ENCODE measurements around the gene RGS12. TPM values are rescaled to one million over a fixed set of nuclear protein-coding genes. Genes with fewer than 3 reads are reported as not detected.
A peak's percentile ranks its signal among the peaks of the same experiment; 100 is the strongest.

RGS12 gene
- total RNA-seq, 1 experiment from 2014 or later = 16.9 TPM

DNA sequence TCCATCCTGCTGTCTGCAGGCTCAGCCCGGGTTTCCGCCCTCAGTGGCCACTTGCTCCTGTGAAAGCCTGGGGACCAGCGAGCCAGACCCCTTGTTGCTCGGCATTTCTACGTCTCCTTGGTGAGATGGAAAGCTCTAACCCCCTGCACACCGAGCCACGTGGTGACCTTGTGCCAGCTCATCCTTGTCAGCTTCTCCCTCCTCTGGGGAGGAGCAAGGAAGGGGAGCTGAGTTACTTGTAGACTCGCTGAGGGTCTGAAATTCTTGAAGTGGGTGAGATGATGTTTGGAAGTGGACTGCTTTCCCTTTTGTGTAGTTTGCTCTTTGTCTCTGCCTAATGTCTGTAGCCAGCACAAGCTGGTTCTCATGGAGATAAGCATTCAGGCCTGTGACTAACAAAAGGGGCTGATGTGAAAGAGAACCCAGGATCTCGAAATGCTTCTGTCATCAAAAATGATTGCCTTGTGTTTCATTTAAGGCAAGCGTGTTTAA, 29.3 kb downstream of the RGS12 start:
- H2BK15ac ChIP-seq (ENCODE audit: low read depth, low read length) = no peak overlapping the region
- no peak overlapping the region for H3K4me2 ChIP-seq (ENCODE audit: insufficient read depth, insufficient read length, low read length)
- no peaks in the 10 kb centered on the region for H3K79me1 ChIP-seq (ENCODE audit: insufficient read depth, low read depth, low read length, poor library complexity, severe bottlenecking)
- H2BK20ac ChIP-seq (ENCODE audit: low read depth, low read length, poor library complexity, severe bottlenecking) = no peak overlapping the region
- no peak for TF ChIP-seq CTCF (conservative IDR thresholded peaks at IDR 0.05)
- H4K91ac ChIP-seq (ENCODE audit: insufficient read length, low read depth, low read length) = no peak overlapping the region
- H2BK5ac ChIP-seq (ENCODE audit: insufficient read length, low read length) = peak overlapping the region; percentile 5
- H4K8ac ChIP-seq (replicated peaks; ENCODE audit: insufficient read length, low read depth, low read length) = no peak overlapping the region
- no peak overlapping the region for H2AFZ ChIP-seq (ENCODE audit: low read length)
- no peak overlapping the region for H3K9ac ChIP-seq (ENCODE audit: extremely low read depth, insufficient read length, low read length)
- no peaks in the 10 kb centered on the region for H4K20me1 ChIP-seq (ENCODE audit: control insufficient read depth, insufficient read depth, insufficient read length)
- H3K56ac ChIP-seq (ENCODE audit: insufficient read length, low read depth, low read length) = no peak overlapping the region
- no peak overlapping the region for H2AK5ac ChIP-seq (ENCODE audit: insufficient read length, low read length)
- H3K14ac ChIP-seq (ENCODE audit: insufficient read depth, low read length) = peak overlapping the region; percentile 85; the same call in 1 of the 2 replicates
- H3K27me3 Mint-ChIP-seq (ENCODE audit: low read depth) = no peaks in the 10 kb centered on the region; the same call in none of the 2 replicates
- H3K4me1 Mint-ChIP-seq = peaks cover 14 to 26% of the 10 kb centered on the region in 2 experiments
- no peaks in the 10 kb centered on the region; the same call in 1 of the 2 replicates for H3K27me3 ChIP-seq (ENCODE audit: insufficient read depth, low read length)
- peak overlapping the region; percentile 41 to 76 (median 45); a peak in 5 of 7 replicates for H3K27ac Mint-ChIP-seq
- WGBS (ENCODE audit: extremely low coverage, insufficient read length, low lambda C conversion rate) = no CpG with 5 or more reads among the region's 10 CpGs
- no peak for DNase-seq
- peaks cover 2 to 10% (median 2%) of the 10 kb centered on the region in 3 experiments; a peak in 4 of 7 replicates for H3K36me3 Mint-ChIP-seq (ENCODE audit: insufficient read depth in 1 of 3, low read depth in 3 of 3)
- H4K5ac ChIP-seq (ENCODE audit: insufficient read length, low read depth, low read length) = no peak overlapping the region
- H3T11ph ChIP-seq (ENCODE audit: low read length) = no peak overlapping the region
- no peaks in the 10 kb centered on the region for H3K23me2 ChIP-seq (ENCODE audit: insufficient read length, low read depth, low read length, poor library complexity, severe bottlenecking)
- H2BK120ac ChIP-seq (ENCODE audit: low read depth, low read length, poor library complexity, severe bottlenecking) = no peak overlapping the region
- H3K79me2 ChIP-seq (ENCODE audit: insufficient read depth, low read length) = no peaks in the 10 kb centered on the region
- H3K9me3 Mint-ChIP-seq = no peaks in the 10 kb centered on the region
- H3K4ac ChIP-seq (ENCODE audit: low read depth, low read length) = no peak overlapping the region
- no peaks in the 10 kb centered on the region for H3K4me1 ChIP-seq (ENCODE audit: insufficient read depth, low read length)
- H3K4me3 Mint-ChIP-seq = no peak overlapping the region
- H3K27ac ChIP-seq (ENCODE audit: insufficient read length, low read depth, low read length) = no peak overlapping the region
- no peaks in the 10 kb centered on the region for H3K9me3 ChIP-seq (ENCODE audit: control insufficient read depth, low read depth, low read length)
- no peak overlapping the region for H2BK12ac ChIP-seq (ENCODE audit: insufficient read length, low read depth, low read length)
- peak overlapping the region; percentile 79 for H3K18ac ChIP-seq (ENCODE audit: insufficient read length, low read depth, low read length)
- no peak overlapping the region for H3K23ac ChIP-seq (ENCODE audit: insufficient read length, low read depth, low read length)

All from H9 (cell line).